IPS-18a (cell line): Measurements from ENCODE around the gene SEZ6L2.
"Not testable (repeated sequence)": the region's sequence is repeated elsewhere in the genome, so short reads cannot be mapped to it uniquely, and the experiment has no call there.

ENCODE experiments used
- H3K27ac ChIP-seq: one replicate; pipeline ENCODE4 v1.5.1; 2013; ENCODE audit warnings: low read length
- H3K27me3 ChIP-seq: one replicate; pipeline ENCODE4 v1.6.1; 2013; ENCODE audit warnings: mild to moderate bottlenecking, low read length; ENCODE audit not compliant: control insufficient read depth, insufficient read depth
- H3K36me3 ChIP-seq: one replicate; pipeline ENCODE4 v1.6.1; 2013; ENCODE audit warnings: low read depth, low read length; ENCODE audit not compliant: control insufficient read depth
- H3K4me1 ChIP-seq: one replicate; pipeline ENCODE4 v1.6.1; 2013; ENCODE audit warnings: low read depth, low read length; ENCODE audit not compliant: control insufficient read depth
- H3K4me3 ChIP-seq: one replicate; pipeline ENCODE4 v1.5.1; 2013; ENCODE audit warnings: low read length
- H3K9ac ChIP-seq: one replicate; pipeline ENCODE4 v1.6.1; 2013; ENCODE audit warnings: mild to moderate bottlenecking, low read length, moderate library complexity
- H3K9me3 ChIP-seq: one replicate; pipeline ENCODE4 v1.6.1; 2013; ENCODE audit warnings: low read depth, low read length; ENCODE audit not compliant: control insufficient read depth

Gene SEZ6L2

GRCh38 chr16:29877266-29877961, 21.9 kb downstream of the SEZ6L2 start:
- H3K9me3 ChIP-seq: no peaks in the 10 kb centered on the region
- H3K36me3 ChIP-seq: peaks cover 4% of the 10 kb centered on the region
- H3K27me3 ChIP-seq: peaks cover 8% of the 10 kb centered on the region
- no peak overlapping the region for H3K27ac ChIP-seq
- H3K9ac ChIP-seq: no peak overlapping the region
- H3K4me3 ChIP-seq: peak overlapping the region; percentile 64
- no peaks in the 10 kb centered on the region for H3K4me1 ChIP-seq

- Histone ChIP-seq H3K4me1 (no peaks in the 10 kb centered on the region), H3K9me3 (no peaks in the 10 kb centered on the region), H3K4me3 (peak overlapping the region; percentile 64), H3K27ac (no peak overlapping the region), H3K27me3 (peaks cover 8% of the 10 kb centered on the region), H3K36me3 (peaks cover 4% of the 10 kb centered on the region), H3K9ac (no peak overlapping the region)
Observed at GRCh38 chr16:29876594-29877249, 22.6 kb downstream of the SEZ6L2 start.

- Histone ChIP-seq H3K4me1 (no peaks in the 10 kb centered on the region), H3K27ac (no peak overlapping the region), H3K9me3 (no peaks in the 10 kb centered on the region), H3K27me3 (peaks cover 8% of the 10 kb centered on the region), H3K36me3 (peaks cover 4% of the 10 kb centered on the region), H3K4me3 (peak overlapping the region; percentile 64), H3K9ac (no peak overlapping the region)
Observed at GRCh38 chr16:29876217-29876593, 23.1 kb downstream of the SEZ6L2 start.

- Histone ChIP-seq H3K27ac (no peak overlapping the region), H3K36me3 (peaks cover 4% of the 10 kb centered on the region), H3K4me3 (no peak overlapping the region), H3K9me3 (no peaks in the 10 kb centered on the region), H3K9ac (no peak overlapping the region), H3K27me3 (peaks cover 8% of the 10 kb centered on the region), H3K4me1 (no peaks in the 10 kb centered on the region)
Observed at GRCh38 chr16:29875206-29875605, 24.1 kb downstream of the SEZ6L2 start.

GRCh38 chr16:29873319-29873718, 26.0 kb downstream of the SEZ6L2 start:
- no peak overlapping the region for H3K9ac ChIP-seq
- no peak overlapping the region for H3K27ac ChIP-seq

GRCh38 chr16:29871822-29872546, 27.4 kb downstream of the SEZ6L2 start:
- H3K9ac ChIP-seq: no peak overlapping the region
- no peaks in the 10 kb centered on the region for H3K4me1 ChIP-seq
- no peaks in the 10 kb centered on the region for H3K36me3 ChIP-seq
- no peak overlapping the region for H3K4me3 ChIP-seq
- H3K9me3 ChIP-seq: no peaks in the 10 kb centered on the region
- no peak overlapping the region for H3K27ac ChIP-seq
- H3K27me3 ChIP-seq: peaks cover 5% of the 10 kb centered on the region

More at GRCh38 chr16:29873319-29873718, 26.0 kb downstream of the SEZ6L2 start:
- Histone ChIP-seq H3K36me3 (no peaks in the 10 kb centered on the region), H3K27me3 (peaks cover 8% of the 10 kb centered on the region), H3K4me1 (no peaks in the 10 kb centered on the region), H3K9me3 (no peaks in the 10 kb centered on the region), H3K4me3 (no peak overlapping the region)

GRCh38 chr16:29869067-29869466, 30.3 kb downstream of the SEZ6L2 start:
- H3K4me3 ChIP-seq, H3K27ac ChIP-seq, H3K9ac ChIP-seq, H3K36me3 ChIP-seq, H3K4me1 ChIP-seq, H3K9me3 ChIP-seq, H3K27me3 ChIP-seq: not testable (repeated sequence)

GRCh38 chr16:29868396-29869009, 30.8 kb downstream of the SEZ6L2 start:
- no peak overlapping the region for H3K27ac ChIP-seq

GRCh38 chr16:29864205-29864604, 35.1 kb downstream of the SEZ6L2 start:
- H3K9ac ChIP-seq: no peak overlapping the region
- H3K36me3 ChIP-seq: peaks cover 10% of the 10 kb centered on the region
- H3K27ac ChIP-seq: no peak overlapping the region
- no peaks in the 10 kb centered on the region for H3K4me1 ChIP-seq
- no peaks in the 10 kb centered on the region for H3K9me3 ChIP-seq
- no peak overlapping the region for H3K4me3 ChIP-seq
- H3K27me3 ChIP-seq: no peaks in the 10 kb centered on the region

More at GRCh38 chr16:29868396-29869009, 30.8 kb downstream of the SEZ6L2 start:
- no peaks in the 10 kb centered on the region for H3K36me3 ChIP-seq
- H3K27me3 ChIP-seq: no peaks in the 10 kb centered on the region
- no peaks in the 10 kb centered on the region for H3K4me1 ChIP-seq
- H3K4me3 ChIP-seq: no peak overlapping the region
- no peak overlapping the region for H3K9ac ChIP-seq
- no peaks in the 10 kb centered on the region for H3K9me3 ChIP-seq

GRCh38 chr16:29863669-29863984, 35.7 kb downstream of the SEZ6L2 start:
- Histone ChIP-seq H3K36me3 (peaks cover 15% of the 10 kb centered on the region), H3K4me1 (no peaks in the 10 kb centered on the region), H3K4me3 (peak overlapping the region; percentile 91), H3K9me3 (no peaks in the 10 kb centered on the region), H3K9ac (no peak overlapping the region), H3K27me3 (no peaks in the 10 kb centered on the region), H3K27ac (no peak overlapping the region)

GRCh38 chr16:29862884-29863668, 36.3 kb downstream of the SEZ6L2 start, which contains the start of gene CDIPT:
Gene CDIPT, minus strand, starts transcription at chr16:29863226. Its CDS starts 369 bp downstream, at chr16:29862857.
- Histone ChIP-seq H3K4me1 (no peaks in the 10 kb centered on the region), H3K27me3 (no peaks in the 10 kb centered on the region), H3K27ac (peak within 1 kb of the TSS; percentile 94), H3K9ac (peak within 1 kb of the TSS; percentile 84), H3K4me3 (peak within 1 kb of the TSS; percentile 91), H3K9me3 (no peaks in the 10 kb centered on the region), H3K36me3 (peaks cover 18% of the 10 kb centered on the region)
